HG02885 (cell line): Measurements from ENCODE around the gene ZNF662.

Source experiments
- ATAC-seq: cut with Tn5 transposase; IDR thresholded peaks from one replicate; pipeline ENCODE4 v1.9.1; 2021; ENCODE audit warnings: mild to moderate bottlenecking; ENCODE audit not compliant: unreplicated experiment, poor library complexity

The ZNF662 gene

DNA sequence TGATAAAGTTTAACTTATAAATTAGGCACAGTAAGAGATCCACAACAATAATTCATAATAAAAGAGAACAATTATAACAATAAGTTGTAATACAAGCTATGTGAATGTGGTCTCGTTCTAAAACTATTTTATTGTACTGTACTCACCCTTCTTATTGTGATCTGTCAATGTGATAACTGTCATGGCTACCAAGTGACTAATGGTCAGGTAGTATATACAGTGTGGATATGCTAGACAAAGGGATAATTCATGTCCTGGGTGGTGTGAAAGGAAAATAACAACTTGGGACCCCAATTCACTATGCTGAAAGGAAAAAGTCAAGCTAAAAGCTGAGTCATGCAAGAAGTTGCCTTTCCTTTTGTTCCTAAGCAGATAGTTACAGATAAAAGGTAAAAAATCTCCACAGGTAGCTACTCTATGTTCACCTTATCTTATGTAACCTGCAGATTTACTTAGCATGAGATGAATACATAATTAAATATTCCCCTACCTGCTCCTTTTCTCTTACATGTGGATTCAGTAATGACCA is 19.6 kb upstream of the ZNF662 start:
- no peak for ATAC-seq

DNA sequence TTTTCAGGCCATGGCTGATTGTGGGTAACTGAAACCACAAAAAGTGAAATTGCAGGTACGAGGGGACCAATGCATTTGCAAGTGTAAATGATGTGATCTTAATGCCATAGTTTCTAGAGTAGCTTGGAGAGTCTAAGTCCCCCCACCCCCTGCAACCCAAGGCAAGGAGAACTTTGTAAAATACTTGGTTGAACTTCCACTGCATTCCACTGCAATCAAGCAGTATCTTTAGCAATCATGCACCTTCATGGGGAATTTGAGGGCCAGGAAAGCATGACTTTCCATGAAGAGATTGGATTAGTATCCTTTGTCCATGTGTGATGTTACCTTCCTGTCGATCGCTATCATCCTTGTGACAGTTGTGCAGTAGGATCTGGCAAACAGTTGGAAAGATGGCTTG is 18.9 kb upstream of the ZNF662 start:
- no peak for ATAC-seq

DNA sequence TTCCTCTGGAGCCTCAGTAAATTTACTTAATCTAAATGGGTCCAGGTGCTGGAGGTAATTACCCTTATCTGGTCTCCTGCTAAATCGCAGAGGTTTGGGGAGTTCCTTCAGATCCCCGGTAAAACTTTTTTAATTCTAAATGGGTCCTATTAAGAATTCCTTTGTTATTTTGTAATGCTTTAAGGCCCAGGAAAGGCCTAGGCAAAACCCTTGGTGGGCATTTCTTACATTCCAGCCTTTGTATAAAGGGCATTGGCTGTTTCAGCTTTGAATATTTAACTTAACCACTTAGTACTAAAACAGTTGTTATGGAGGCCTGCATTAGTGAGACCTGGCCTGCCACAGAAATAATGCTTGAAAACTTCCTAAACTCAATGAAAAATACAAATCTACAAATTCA is 14.9 kb upstream of the ZNF662 start:
- ATAC-seq = no peak

DNA sequence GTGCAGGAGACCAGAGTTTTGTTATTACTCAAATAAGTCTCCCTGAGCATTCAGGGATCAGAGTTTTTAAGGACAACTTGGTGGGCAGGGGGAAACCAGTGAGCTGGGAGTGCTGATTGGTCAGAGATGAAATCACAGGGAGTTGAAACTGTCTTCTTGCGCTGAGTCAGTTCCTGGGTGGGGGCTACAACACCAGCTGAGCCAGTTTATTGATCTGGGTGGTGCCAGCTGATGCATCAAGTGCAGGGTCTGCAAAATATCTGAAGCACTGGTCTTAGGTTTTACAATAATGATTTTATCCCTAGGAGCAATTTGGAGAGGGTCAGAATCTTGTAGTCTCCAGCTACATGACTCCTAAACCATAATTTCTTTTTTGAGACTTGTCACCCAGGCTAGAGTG is 13.8 kb upstream of the ZNF662 start:
- no peak for ATAC-seq

DNA sequence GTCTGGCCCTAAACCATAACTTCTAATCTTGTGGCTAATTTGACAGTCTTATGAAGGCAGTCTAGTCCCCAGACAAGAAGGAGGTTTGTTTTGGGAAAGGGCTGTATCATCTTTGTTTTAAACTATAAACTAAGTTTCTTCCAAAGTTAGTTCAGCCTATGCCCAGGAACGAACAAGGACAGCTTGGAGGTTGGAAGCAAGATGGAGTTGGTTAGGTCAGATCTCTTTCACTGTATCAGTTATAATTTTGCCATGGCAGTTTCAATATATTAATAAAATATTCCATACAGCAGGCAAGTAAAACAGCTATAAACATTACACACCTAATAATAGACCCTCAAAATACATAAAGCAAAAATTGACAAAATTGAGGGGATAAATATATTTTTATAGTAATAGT is 13.1 kb upstream of the ZNF662 start:
- ATAC-seq = no peak

DNA sequence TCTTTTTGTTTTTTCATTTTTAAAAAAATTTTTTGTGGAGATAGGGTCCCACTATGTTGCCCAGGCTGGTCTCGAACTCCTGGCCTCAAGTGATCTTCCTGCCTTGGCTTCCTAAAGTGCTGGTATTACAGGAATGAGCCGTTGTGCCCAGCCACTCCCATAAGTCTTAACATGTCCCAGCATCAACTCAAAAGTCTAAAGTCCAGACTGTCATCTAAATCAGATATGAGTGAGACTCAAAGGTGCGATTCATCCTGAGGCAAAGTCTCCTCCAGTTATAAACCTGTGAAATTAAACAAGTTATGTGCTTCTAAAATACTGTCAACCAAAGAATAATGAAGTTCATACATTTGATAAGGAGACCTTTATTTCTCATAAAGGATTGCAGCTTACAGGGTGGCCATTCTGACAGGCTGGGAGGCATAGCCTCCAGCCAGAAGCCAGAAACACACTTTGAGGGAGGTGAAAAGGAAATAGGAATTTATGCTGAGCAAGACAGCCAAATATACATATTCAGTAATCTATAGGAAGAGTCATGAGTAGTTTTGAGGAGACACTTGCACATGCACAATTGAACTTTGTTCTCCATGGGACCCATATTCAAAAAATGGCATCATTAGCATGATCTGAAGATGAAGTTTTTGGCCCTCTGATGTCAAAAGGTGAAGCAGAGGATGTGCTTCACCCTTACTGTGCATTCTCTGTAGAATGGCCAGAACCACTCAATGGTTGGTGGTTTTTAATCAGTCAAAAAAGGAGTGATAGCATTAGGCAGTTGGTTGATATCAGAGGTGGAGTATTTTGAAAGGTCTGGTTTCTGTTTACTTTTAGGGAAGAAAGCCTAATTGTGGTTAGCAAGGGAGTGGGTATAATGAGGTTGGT is 11.0 kb upstream of the ZNF662 start:
- ATAC-seq = no peak

DNA sequence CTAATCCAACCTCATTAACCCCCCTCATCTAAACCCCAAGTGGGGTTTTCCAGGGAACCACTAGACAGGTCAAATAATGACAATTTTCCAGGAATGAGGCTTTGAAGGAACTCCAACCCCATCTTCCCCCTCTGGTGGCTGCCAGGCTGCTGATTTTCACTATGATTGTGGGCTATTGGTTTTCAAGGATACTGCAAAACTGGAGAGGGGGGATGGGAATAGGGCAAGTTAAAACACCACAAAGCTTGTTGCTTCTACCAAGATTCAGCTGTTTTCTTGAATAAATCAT is 10.4 kb upstream of the ZNF662 start:
- no peak for ATAC-seq

DNA sequence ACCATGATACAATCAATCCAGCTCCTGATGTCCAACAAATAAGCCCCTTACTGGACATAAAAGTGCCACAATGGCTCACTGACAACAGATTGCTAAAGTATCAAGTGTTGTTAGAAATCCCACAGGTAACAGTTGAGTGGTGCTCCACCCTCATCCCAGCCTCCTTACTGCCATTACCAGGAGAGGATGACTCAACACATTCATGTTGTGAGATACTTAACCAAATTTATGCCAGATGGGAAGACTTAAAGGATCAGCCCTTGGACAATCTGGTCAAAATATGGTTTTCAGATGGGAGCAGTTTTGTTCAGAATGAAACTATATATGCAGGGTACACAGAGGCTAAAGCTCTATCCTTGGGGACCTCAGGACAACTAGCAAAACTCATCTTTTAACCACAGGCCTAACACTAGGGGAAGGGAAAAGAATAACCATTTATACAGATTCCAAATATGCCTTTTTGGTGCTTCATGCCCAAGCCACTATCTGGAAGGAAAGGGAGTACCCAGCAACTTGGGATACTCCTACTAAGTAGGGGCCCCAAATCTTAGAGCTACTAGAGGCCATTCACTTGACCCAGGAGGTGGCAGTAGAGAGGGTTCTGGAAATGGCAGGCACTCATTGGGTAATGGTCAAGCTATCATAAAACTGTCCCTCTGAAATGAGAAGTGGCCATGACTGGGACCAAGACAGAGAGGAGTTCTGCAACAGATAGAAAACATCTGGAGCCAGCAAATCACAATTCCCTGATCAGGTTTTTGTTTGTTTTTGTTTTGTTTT is 6.9 kb upstream of the ZNF662 start:
- no peak for ATAC-seq

DNA sequence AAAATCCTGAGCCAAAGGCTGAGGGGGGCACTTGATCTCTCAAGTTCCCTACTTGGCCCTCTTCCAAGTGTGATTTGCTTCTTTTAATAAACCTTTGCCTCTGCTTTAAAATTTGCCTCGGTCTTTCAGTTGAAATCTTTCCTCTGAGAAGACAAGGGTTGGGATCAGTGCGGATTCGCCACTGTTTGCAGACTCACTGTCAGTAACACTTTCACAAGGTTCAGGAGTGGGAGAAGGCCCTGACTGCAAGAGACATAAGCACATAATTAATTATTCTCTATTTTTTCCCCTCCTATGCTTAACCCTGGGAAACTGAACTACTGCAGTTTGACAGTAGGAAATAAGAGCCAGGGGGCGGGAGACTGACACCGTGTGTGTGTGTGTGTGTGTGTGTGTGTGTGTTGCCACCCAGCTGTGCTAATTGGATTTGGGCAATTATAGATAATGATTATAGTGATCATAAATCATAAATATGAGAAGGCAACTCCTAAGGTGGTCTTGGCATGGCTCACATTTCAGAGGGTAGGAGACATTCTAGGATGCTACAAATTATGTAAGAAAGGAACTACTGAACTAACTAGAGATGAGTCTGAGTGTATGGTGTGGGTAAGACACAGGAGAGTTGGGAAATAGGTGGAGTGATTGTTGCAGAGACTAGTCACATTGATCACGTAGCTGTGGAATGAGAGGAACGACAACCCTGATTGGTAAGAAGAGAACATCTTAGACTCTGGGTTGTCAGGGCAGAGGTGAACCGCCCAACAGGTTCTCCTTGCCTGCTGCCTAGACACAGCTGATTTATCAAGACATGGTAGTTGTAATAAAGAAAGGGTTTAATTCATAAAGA is 5.5 kb upstream of the ZNF662 start:
- ATAC-seq = no peak

DNA sequence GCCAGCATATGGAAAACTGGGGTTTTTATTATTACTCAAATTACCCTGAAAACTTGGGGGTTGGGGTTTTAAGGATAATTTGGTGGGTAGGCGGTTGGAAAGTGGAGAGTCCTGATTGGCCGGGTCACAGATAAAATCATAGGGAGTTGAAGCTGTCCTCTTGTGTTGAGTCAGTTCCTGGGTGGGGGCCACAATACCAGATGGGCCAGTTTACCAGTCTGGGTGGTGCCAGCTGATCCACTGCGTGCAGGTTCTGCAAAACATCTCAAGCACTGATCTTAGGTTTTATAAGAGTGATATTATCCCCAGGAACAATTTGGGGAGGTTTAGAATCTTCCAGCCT is 4.9 kb upstream of the ZNF662 start:
- ATAC-seq = no peak

DNA sequence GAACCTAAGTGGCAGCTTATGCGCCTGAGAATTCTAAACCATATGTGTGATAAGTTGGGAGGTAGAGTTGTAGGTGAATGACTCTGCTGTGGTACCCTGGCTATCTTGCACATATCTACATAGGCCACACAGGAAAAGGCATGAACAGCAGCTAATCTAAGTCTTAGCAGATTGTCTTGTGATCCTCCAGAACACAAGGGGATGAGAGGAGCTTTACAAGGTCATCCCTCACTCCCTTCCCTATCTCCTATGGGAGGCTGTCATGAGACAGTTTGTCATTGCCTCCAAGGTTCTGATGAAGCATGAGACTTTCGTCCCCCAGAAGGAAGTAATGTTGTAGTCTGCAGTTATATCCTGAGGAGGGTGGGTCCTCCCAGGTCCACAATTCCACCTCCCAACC is 3.7 kb upstream of the ZNF662 start:
- no peak for ATAC-seq

DNA sequence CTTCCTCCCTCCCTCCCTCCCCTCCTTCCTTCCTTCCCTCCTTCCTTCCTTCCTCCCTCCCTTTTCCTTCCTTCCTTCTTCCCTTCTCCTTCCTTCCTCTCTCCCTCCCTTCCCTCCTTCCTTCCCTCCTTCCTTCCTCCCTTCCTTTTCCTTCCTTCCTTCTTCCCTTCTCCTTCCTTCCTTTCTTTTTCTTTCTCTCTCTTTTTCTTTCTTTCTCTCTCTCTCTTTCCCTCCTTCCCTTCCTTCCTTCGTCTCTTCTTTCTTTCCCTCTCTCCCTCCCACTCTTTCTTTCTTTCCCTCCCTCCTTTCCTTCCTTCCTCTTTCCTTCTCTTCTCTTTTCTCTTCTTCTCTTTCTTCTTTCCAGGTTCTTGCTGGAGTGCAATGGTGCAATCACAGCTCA is 1.9 kb upstream of the ZNF662 start:
- ATAC-seq = no peak

DNA sequence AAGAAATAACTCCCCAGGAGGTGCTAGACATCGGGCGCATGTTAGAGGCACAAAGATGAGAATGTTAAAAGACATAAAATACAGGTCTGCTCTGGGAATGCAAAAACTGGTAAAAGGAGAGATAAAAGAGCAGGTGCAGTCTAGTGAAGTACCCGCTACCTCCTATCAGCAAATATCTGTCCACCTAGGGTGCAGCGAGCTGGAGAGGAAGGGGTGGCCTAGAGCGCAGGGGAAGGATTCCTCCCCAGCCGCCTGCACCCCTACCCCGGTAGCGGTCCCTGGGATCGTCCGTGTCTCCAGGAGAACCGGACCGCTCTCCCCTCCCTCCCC is 237 bp upstream of the ZNF662 start:
- ATAC-seq = no peak

DNA sequence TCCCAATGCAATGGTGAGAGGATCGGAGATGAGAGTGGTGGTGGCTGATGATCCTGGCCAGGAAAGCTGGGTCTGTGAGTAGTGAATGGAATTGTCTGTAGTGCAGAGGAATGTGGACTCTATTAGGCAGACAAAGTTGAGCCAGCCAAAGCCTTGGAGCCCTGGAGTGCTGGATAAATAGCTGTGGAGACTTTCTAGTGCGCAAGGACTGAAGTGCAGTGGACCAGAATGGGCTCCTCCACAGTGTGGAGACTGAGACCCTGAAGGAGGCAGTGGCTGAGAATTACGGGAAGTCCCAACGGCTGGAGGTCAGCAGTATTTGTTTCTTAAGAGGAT is 874 bp downstream of the ZNF662 start:
- no peak for ATAC-seq

DNA sequence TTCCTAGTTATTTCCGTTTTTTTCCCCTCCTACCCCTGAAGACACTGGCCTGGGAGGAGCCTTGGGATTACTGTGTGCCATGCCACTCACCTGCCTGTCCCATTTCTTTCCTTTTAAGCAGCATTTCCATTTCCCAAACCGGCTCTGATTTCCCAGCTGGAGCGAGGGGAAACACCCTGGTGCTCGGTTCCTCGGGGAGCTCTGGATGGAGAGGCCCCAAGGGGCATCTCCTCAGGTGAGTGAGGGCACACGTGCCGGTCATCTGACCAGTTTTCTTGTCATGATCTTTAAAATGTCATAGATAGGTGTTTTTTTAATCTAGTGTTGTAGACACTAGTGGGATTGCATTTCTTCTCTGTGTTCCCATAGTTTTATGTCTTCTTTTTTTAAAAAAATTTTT is 2.7 kb downstream of the ZNF662 start:
- no peak for ATAC-seq

DNA sequence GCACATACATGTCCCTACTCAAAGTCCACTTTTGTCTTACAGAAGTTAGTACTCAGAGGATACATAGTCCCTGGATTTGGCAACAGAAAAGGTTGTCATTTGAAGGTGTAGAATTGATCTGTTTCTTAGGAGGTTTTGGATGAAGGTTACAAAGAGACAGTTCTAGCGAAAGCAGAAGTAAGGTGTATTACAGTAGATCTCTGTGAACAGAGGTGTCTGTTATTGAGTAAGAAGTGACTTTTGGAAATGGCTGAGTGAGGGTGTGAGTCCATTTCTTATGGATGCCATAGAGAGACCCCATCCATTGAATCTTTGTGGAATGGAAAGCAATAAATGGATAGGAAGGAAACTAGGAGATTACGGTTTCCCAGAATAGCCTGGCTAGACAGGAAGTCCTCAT is 5.6 kb downstream of the ZNF662 start:
- ATAC-seq = no peak

DNA sequence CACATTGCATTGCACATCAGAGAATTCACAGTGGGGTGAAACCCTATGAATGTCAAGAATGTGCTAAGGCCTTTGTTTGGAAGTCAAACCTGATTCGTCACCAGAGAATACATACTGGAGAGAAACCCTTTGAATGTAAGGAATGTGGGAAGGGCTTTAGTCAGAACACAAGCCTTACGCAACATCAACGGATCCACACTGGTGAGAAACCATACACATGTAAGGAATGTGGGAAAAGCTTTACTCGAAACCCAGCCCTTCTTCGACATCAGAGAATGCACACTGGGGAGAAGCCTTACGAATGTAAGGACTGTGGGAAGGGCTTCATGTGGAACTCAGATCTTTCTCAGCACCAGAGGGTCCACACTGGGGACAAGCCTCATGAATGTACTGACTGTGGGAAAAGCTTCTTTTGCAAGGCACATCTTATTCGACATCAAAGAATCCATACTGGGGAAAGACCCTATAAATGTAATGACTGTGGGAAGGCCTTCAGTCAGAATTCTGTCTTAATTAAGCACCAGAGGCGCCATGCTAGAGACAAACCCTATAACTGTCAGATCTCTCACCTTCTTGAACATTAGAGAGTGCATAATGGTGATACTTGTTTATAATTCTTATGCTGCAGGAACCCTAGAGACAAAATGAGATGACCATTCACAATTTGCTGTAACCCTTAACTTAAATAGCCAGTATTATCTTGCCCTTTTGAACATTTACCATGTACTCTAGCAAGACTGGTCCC is 9.0 kb downstream of the ZNF662 start:
- ATAC-seq = no peak

DNA sequence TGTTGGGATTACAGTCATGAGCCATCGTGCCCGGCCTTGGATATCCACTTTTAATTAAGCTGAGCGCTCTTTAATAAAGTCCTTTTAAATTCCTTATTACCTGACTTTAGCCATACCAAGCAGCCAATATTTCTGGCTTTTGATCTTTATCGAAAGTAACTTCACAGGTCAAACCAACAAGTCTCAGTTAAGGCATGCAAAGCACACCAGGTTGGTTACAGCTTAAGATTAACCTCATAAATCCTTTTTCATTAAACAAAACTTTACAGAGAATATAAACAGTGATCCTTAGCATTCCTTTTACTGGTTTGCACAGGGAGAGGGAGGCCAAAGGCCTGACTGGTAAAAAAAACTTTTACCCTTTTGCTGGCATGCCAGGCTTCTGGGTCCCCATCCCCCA is 17.7 kb downstream of the ZNF662 start:
- no peak for ATAC-seq

DNA sequence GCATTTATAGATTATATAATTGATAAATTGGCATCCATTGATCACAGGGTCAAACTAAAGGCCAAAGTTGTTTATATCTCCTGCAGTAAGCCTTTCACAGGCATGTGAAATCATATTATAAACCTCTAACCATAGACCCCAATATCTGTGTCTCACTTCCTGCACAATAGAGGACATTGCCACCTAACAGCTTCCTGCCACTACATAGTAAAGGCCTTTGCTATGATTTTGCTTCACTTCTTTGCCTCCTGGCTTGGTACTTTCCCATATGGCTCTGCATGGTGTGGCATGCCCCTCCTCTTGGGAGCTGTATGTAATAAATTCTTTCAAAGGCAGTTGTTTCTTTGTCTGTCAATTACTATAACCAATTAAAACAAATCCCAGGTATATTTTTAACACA is 20.4 kb downstream of the ZNF662 start:
- no peak for ATAC-seq

DNA sequence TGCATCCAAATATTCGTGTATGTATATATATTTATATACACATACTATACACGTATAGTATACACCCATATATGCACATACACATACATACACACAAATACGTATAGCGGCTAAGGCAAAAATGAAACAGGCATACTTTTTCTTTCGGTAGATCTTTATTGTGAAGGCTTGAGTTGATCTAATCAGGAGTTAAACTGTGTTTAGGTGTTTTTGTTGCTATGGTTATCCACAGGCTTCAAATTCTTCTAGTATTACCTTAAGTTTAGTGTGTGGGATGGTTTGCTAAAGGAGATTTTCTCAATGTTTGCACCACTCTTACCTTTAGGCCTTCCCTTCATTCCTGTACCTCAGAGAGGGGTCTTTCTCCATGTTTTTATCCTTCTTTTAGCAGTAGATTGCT is 28.2 kb downstream of the ZNF662 start:
- no peak for ATAC-seq

DNA sequence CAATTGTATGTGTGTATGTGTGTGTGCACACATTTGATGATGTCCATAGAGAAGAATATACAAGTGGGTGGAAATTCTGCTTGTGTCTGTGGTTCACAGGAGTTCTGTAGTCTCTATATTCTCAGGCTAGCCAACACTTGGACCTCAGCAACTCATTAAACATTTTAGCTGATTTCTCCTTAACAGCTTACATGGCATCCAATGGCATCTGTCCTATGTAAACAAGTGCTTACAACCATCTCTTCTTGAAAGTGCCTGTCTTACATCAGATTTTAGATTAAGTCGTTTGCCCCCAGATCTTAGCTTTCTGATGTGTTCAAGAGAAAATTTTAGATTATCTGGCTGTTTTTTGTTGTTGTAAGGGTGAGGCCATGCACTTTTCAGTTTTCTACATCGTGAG is 29.0 kb downstream of the ZNF662 start:
- no peak for ATAC-seq
